8988T (cell line): ENCODE results near the gene GNAS-AS1.

Experiments used
- DNase-seq: peaks from one replicate; pipeline ENCODE4 v3.0.0; 2011

GNAS-AS1 gene

GRCh38 chr20:58883241-58883691, 32.6 kb upstream of the GNAS-AS1 start:
- no peak for DNase-seq

GRCh38 chr20:58882704-58883089, 32.0 kb upstream of the GNAS-AS1 start:
- no peak for DNase-seq

GRCh38 chr20:58880994-58881752, 30.5 kb upstream of the GNAS-AS1 start:
- no peak for DNase-seq

GRCh38 chr20:58880441-58880840, 29.7 kb upstream of the GNAS-AS1 start:
- DNase-seq, result no peak

GRCh38 chr20:58878399-58878798, 27.7 kb upstream of the GNAS-AS1 start:
- no peak for DNase-seq

GRCh38 chr20:58877976-58878360, 27.3 kb upstream of the GNAS-AS1 start:
- no peak for DNase-seq

- no peak for DNase-seq
These were observed 26.6 kb upstream of the GNAS-AS1 start for GRCh38 chr20:58877050-58877975.

- DNase-seq, result no peak
These were observed 25.7 kb upstream of the GNAS-AS1 start for GRCh38 chr20:58876437-58876836.

- DNase-seq, result no peak
These were observed 24.9 kb upstream of the GNAS-AS1 start for GRCh38 chr20:58875541-58876134.

- DNase-seq, result no peak
These were observed 24.4 kb upstream of the GNAS-AS1 start for GRCh38 chr20:58875111-58875510.

- DNase-seq, result no peak
These were observed 23.8 kb upstream of the GNAS-AS1 start for GRCh38 chr20:58874469-58874868.

- no peak for DNase-seq
These were observed 20.9 kb upstream of the GNAS-AS1 start for GRCh38 chr20:58871533-58872102.

GRCh38 chr20:58870293-58871014, 19.8 kb upstream of the GNAS-AS1 start:
- peak; percentile 78 for DNase-seq

GRCh38 chr20:58869662-58870227, 19.0 kb upstream of the GNAS-AS1 start:
- no peak for DNase-seq

- DNase-seq, result no peak
These were observed 18.1 kb upstream of the GNAS-AS1 start for GRCh38 chr20:58868795-58869194.

- no peak for DNase-seq
These were observed 16.5 kb upstream of the GNAS-AS1 start for GRCh38 chr20:58867211-58867610.

- DNase-seq, result no peak
These were observed 15.1 kb upstream of the GNAS-AS1 start for GRCh38 chr20:58865843-58866242.

GRCh38 chr20:58864346-58864745, 13.6 kb upstream of the GNAS-AS1 start:
- DNase-seq, result no peak

- DNase-seq, result no peak
These were observed 12.5 kb upstream of the GNAS-AS1 start for GRCh38 chr20:58863044-58863790.

GRCh38 chr20:58855506-58856389, 5.0 kb upstream of the GNAS-AS1 start:
- DNase-seq, result no peak
